Panc1 (cell line): ENCODE measurements around the gene CAMSAP2. TPM values are rescaled to one million over a fixed set of nuclear protein-coding genes. Genes with fewer than 3 reads are reported as not detected.

ENCODE experiments used
- ATAC-seq: fragments of 200-7000 bp; cut with Tn5 transposase; 2 replicates; pipeline ENCODE4 v1.9.1; 2020; ENCODE audit warnings: mild to moderate bottlenecking, moderate library complexity
- BruUV-seq: library from RNA; stranded (reverse); fragments of 400-500 nt; replicated peaks from 2 replicates; lab custom pipeline; 2021; lab: Mats Ljungman, UMichigan
- CTCF ChIA-PET: fragments of 300-600 bp; sonication (Branson Sonifier 250); formaldehyde crosslinking; loops from one replicate; lab custom pipeline; 2022; ENCODE audit warnings: antibody characterized with exemption; lab: Charles Lee
- POLR2A ChIA-PET: fragments of 300-600 bp; sonication (Branson Sonifier 250); formaldehyde crosslinking; loops from one replicate; lab custom pipeline; 2022; ENCODE audit warnings: antibody characterized with exemption; lab: Charles Lee
- DNase-seq: peaks from one replicate; pipeline ENCODE4 v3.0.0-alpha.2; 2010; ENCODE audit warnings: low read depth, low spot score
- H3K27ac ChIP-seq: 2 replicates; pipeline ENCODE4 v1.5.1; 2011; ENCODE audit warnings: mild to moderate bottlenecking, low read length, inconsistent platforms
- H3K27me3 ChIP-seq: fragments of 200-500 bp; sonication (Bioruptor generic); 2 replicates; pipeline ENCODE4 v1.6.0; 2014; ENCODE audit warnings: low read length, inconsistent platforms; ENCODE audit not compliant: control insufficient read depth, insufficient read depth
- H3K36me3 ChIP-seq: fragments of 200-500 bp; sonication (Bioruptor generic); 2 replicates; pipeline ENCODE4 v1.5.1; 2014; ENCODE audit warnings: inconsistent platforms, mild to moderate bottlenecking, low read length, moderate library complexity; ENCODE audit not compliant: control insufficient read depth, insufficient read depth
- H3K4me1 ChIP-seq: 2 replicates; pipeline ENCODE4 v1.5.1; 2011; ENCODE audit warnings: inconsistent platforms, mild to moderate bottlenecking, low read length, moderate library complexity; ENCODE audit not compliant: control insufficient read depth, insufficient read depth
- H3K4me3 ChIP-seq, 2 experiments: 2 replicates each; pipeline ENCODE4 v1.5.1; 2011 to 2012; ENCODE audit warnings: low read depth in 2 of 2, low read length in 2 of 2, mild to moderate bottlenecking in 2 of 2, inconsistent platforms in 1 of 2, moderate library complexity in 1 of 2
- H3K9me3 ChIP-seq: fragments of 200-500 bp; sonication (Bioruptor generic); 2 replicates; pipeline ENCODE4 v1.5.1; 2014; ENCODE audit warnings: low read depth, mild to moderate bottlenecking, inconsistent platforms, low read length, moderate library complexity; ENCODE audit not compliant: control insufficient read depth, insufficient read depth
- CTCF ChIP-seq: fragments of 450-650 bp; IDR thresholded peaks from 2 replicates; pipeline ENCODE4 v1.5.1; 2017; ENCODE audit warnings: mild to moderate bottlenecking
- POLR2AphosphoS5 ChIP-seq: IDR thresholded peaks from 2 replicates; pipeline ENCODE4 v1.6.1; 2012; ENCODE audit warnings: mild to moderate bottlenecking, low read depth, low read length, moderate library complexity
- REST ChIP-seq, 2 experiments: IDR thresholded peaks; 2 replicates each; pipeline ENCODE4 v1.6.1; 2011 to 2012; ENCODE audit warnings: low read depth in 2 of 2, control low read depth in 1 of 2, low read length in 1 of 2, mild to moderate bottlenecking in 1 of 2, moderate library complexity in 1 of 2; ENCODE audit not compliant: insufficient read depth in 1 of 2
- SIN3A ChIP-seq: IDR thresholded peaks from 2 replicates; pipeline ENCODE4 v1.6.1; 2012; ENCODE audit warnings: low read depth, mild to moderate bottlenecking, low read length, moderate library complexity, borderline replicate concordance; ENCODE audit not compliant: insufficient read depth
- TCF7L2 ChIP-seq: IDR thresholded peaks from 2 replicates; pipeline ENCODE4 v1.6.1; 2011; ENCODE audit warnings: mild to moderate bottlenecking, low read depth, low read length, inconsistent platforms
- in situ Hi-C: cut with HindIII; loops from 2 replicates; pipeline ENCODE4 v1.10.0; 2016; ENCODE audit warnings: low sequenced_read_pairs, low pct_unique_long_range_greater_than_20kb
- intact Hi-C: fragments of 100-400 bp; cut with micrococcal nuclease; formaldehyde crosslinking; loops from one replicate; pipeline ENCODE4 v1.10.0; 2022; ENCODE audit not compliant: unreplicated experiment
- total RNA-seq: library from RNA; stranded (reverse); gene quantifications from one replicate; pipeline ENCODE4 v1.2.1, GENCODE V29; 2021; ENCODE audit not compliant: unreplicated experiment

CAMSAP2 gene
- total RNA-seq, 1 experiment from 2014 or later = 40.1 TPM

GRCh38 chr1:200887772-200888348 lies 149.2 kb downstream of the CAMSAP2 start:
- BruUV-seq = no TSS peak
- CTCF ChIA-PET = no interaction called here
- H3K4me1 ChIP-seq = peaks cover 9% of the 10 kb centered on the region
- TF ChIP-seq CTCF (no peak), TCF7L2 (no peak), SIN3A (no peak), POLR2AphosphoS5 (no peak), REST (IDR thresholded peaks at IDR 0.05; ENCODE audit: insufficient read depth in 1 of 2, low read depth in 2 of 2, low read length in 1 of 2) (no peak)
- no peaks in the 10 kb centered on the region for H3K27me3 ChIP-seq
- no peak overlapping the region for H3K27ac ChIP-seq
- in situ Hi-C loops = no loop called here
- intact Hi-C loops = no loop called here
- H3K4me3 ChIP-seq = no peak overlapping the region
- ATAC-seq = no peak
- no peak for DNase-seq
- H3K36me3 ChIP-seq = no peaks in the 10 kb centered on the region
- H3K9me3 ChIP-seq = no peaks in the 10 kb centered on the region
- POLR2A ChIA-PET = no interaction called here

- no TSS peak for BruUV-seq
- intact Hi-C loops (no loop called here), in situ Hi-C loops (no loop called here)
- ChIA-PET POLR2A (no interaction called here), CTCF (no interaction called here)
- H3K27ac ChIP-seq = no peak overlapping the region
- H3K36me3 ChIP-seq = no peaks in the 10 kb centered on the region
- H3K4me1 ChIP-seq = peaks cover 9% of the 10 kb centered on the region
- no peaks in the 10 kb centered on the region for H3K27me3 ChIP-seq
- no peak overlapping the region for H3K4me3 ChIP-seq
- TF ChIP-seq SIN3A (no peak), POLR2AphosphoS5 (no peak), CTCF (no peak), REST (IDR thresholded peaks at IDR 0.05; ENCODE audit: insufficient read depth in 1 of 2, low read depth in 2 of 2, low read length in 1 of 2) (no peak), TCF7L2 (no peak)
- DNase-seq (no peak), ATAC-seq (no peak)
- no peaks in the 10 kb centered on the region for H3K9me3 ChIP-seq
Observed at GRCh38 chr1:200888349-200888838, 149.7 kb downstream of the CAMSAP2 start.
